ENCODE data around the gene NCKAP5. TPM values are rescaled to one million over a fixed set of nuclear protein-coding genes. Genes with fewer than 3 reads are reported as not detected.
A peak's percentile ranks its signal among the peaks of the same experiment; 100 is the strongest.

The NCKAP5 gene
- total and polyA plus RNA-seq, 9 donors: 0.80 to 2.7 (median 2.2) TPM

DNA sequence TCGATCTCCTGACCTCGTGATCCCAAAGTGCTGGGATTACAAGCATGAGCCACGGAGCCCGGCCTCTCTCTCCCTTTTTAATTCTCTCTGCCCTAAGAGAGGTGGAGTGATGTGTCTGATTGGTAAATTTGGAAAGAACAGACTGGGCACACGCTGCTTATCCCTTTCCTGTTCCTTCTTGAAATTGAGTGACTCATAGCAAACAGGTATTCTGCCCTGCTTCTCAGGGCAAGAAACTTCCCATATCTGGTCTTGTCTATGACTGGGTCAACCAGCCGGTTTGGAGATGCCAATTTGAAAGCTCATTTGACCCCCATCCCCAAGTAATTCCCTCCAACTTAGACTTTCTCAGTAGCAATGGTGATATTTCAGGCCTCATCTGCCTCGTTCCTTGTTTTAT, 913.3 kb downstream of the NCKAP5 start:
- DNase-seq: no peak
- no peaks in the 10 kb centered on the region for H3K27me3 ChIP-seq
- no peaks in the 10 kb centered on the region for H3K9me3 ChIP-seq
- TF ChIP-seq, protein P1, sequence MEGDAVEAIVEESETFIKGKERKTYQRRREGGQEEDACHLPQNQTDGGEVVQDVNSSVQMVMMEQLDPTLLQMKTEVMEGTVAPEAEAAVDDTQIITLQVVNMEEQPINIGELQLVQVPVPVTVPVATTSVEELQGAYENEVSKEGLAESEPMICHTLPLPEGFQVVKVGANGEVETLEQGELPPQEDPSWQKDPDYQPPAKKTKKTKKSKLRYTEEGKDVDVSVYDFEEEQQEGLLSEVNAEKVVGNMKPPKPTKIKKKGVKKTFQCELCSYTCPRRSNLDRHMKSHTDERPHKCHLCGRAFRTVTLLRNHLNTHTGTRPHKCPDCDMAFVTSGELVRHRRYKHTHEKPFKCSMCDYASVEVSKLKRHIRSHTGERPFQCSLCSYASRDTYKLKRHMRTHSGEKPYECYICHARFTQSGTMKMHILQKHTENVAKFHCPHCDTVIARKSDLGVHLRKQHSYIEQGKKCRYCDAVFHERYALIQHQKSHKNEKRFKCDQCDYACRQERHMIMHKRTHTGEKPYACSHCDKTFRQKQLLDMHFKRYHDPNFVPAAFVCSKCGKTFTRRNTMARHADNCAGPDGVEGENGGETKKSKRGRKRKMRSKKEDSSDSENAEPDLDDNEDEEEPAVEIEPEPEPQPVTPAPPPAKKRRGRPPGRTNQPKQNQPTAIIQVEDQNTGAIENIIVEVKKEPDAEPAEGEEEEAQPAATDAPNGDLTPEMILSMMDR (IDR thresholded peaks at IDR 0.05): no peak
- TF ChIP-seq POLR2A (IDR thresholded peaks at IDR 0.05) (no peak), EP300 (IDR thresholded peaks at IDR 0.05) (no peak)
- H3K4me1 ChIP-seq (ENCODE audit: insufficient read depth): no peaks in the 10 kb centered on the region
- H3K36me3 ChIP-seq: no peaks in the 10 kb centered on the region
- H3K27ac ChIP-seq: no peak overlapping the region
- intact Hi-C loops (cut with DNase I): no loop called here
- 93 to 97% (median 96%) methylated on average over 7 of the region's 7 CpGs for WGBS, 3 donors
- no peak overlapping the region for H3K4me3 ChIP-seq

DNA sequence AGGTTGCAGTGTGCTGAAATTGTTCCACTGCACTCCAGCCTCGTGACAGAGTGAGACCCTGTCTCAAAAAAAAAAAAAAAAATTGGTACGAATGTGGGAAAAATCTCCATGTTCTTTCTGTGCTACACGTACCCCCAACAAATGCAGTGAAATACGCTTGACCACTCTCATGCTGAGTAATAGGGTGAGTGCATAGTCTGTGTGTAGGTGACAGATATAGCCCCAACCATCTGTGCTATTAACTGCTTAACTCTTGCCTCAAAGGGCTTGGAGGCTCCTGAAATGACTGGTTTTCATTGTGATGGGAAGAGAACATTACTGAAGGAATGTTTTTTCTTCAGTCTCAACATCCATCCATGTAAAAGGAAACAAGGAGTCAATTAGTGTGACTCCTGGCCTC, 913.9 kb downstream of the NCKAP5 start:
- no peak for TF ChIP-seq POLR2A (IDR thresholded peaks at IDR 0.05)
- TF ChIP-seq, protein P1 (IDR thresholded peaks at IDR 0.05): no peak
- TF ChIP-seq EP300 (IDR thresholded peaks at IDR 0.05): no peak
- H3K9me3 ChIP-seq: no peaks in the 10 kb centered on the region
- H3K27ac ChIP-seq: no peak overlapping the region
- intact Hi-C loops (cut with DNase I): no loop called here
- H3K4me3 ChIP-seq: no peak overlapping the region
- H3K36me3 ChIP-seq: no peaks in the 10 kb centered on the region
- no peaks in the 10 kb centered on the region for H3K27me3 ChIP-seq
- H3K4me1 ChIP-seq (ENCODE audit: insufficient read depth): no peaks in the 10 kb centered on the region
- no peak for DNase-seq
- 69 to 81% (median 79%) methylated on average over 4 of the region's 4 CpGs for WGBS, 3 donors

DNA sequence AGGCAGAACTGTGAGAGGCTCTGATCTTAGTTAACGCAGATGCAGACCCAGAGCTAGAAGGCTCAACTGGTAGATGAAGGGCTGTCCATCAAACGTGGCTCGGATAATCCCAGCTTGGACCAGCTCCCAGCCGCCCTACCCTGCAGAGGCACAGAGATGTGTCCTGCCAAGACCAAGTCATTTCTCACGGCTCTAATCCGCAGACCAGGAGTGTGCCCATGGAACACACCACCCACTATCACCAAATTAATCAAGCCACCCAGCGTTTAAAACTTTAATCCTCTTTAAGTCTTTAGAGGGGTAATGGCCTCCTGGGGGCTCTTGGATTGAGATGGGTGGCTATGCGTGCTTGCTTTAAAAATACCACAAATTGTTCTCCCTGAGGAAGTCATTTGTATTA, 915.8 kb downstream of the NCKAP5 start:
- no peak for TF ChIP-seq EP300 (IDR thresholded peaks at IDR 0.05)
- TF ChIP-seq POLR2A (IDR thresholded peaks at IDR 0.05): no peak
- TF ChIP-seq, protein P1 (IDR thresholded peaks at IDR 0.05): no peak
- no peaks in the 10 kb centered on the region for H3K36me3 ChIP-seq
- no peak overlapping the region for H3K4me3 ChIP-seq
- no peaks in the 10 kb centered on the region for H3K27me3 ChIP-seq
- intact Hi-C loops (cut with DNase I): no loop called here
- no peak for DNase-seq
- H3K27ac ChIP-seq: no peak overlapping the region
- H3K9me3 ChIP-seq: no peaks in the 10 kb centered on the region
- no peaks in the 10 kb centered on the region for H3K4me1 ChIP-seq (ENCODE audit: insufficient read depth)
- 89 to 93% (median 93%) methylated on average over 8 of the region's 8 CpGs for WGBS, 3 donors

DNA sequence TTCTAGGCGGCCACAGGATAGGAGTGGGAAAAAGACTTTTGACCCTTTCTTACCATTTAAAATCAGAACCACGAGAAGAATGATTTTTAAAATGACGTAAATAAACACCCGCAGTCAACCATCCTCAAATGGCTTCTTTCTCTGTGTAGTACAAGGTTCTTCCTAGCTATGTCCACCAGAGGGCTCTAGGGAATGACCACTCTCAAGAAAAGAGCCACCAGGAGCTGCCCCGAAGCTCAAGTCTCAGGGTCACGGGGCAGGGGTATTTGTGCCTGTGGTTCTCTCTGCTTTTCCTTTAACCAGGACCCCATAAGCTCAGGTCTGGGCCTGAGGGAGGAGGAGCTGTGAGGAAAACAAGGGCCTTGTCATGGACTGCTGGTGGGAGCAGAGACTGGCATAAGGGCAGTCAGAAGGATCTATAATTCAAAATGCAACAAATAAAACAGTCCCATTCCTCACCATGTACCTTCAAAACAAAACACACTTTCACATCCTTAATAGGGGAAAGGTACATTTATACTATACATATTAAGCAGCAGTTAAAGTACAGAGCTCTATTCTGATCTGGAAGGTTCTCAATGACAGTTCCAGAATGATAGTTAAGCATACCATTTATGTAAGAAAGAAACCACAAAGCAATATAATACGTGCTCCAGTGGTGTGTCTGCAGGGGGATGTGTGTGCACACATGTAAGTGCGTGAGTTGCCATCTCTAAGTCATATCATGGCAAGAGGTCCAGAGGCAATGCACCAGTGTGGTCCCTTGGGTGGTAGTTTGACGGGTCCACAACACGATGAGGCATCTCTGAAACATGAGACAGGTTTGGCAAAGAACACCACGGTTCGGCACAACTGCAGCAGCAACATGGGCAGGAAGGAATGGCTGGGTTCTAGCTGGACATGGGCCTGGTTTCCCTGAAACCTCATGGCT, 916.9 kb downstream of the NCKAP5 start:
- 71 to 76% (median 71%) methylated on average over 12 of the region's 12 CpGs for WGBS, 3 donors
- Histone ChIP-seq H3K4me1 (ENCODE audit: insufficient read depth) (no peaks in the 10 kb centered on the region), H3K27me3 (no peaks in the 10 kb centered on the region), H3K9me3 (no peaks in the 10 kb centered on the region), H3K27ac (no peak overlapping the region), H3K36me3 (no peaks in the 10 kb centered on the region), H3K4me3 (no peak overlapping the region)
- DNase-seq: no peak
- intact Hi-C loops (cut with DNase I): no loop called here
- TF ChIP-seq, protein P1 (IDR thresholded peaks at IDR 0.05): peak in 1 of 3 donors; percentile 11
- no peak for TF ChIP-seq EP300 (IDR thresholded peaks at IDR 0.05)

Measured in ovary (tissue), 9 donors.